OCI-LY7 (cell line): ENCODE measurements around the gene GRIP1.

ENCODE experiments used
- EZH2phosphoT487 ChIP-seq: fragments of 200-600 bp; sonication (generic); IDR thresholded peaks from 2 replicates; pipeline ENCODE4 v1.6.1; 2018; ENCODE audit warnings: low read depth, borderline replicate concordance, mild to moderate bottlenecking, mixed run types, antibody characterized with exemption, low read length, moderate library complexity, mixed read lengths
- TF ChIP-seq, protein P1 (sequence below): fragments of 200-600 bp; sonication (generic); conservative IDR thresholded peaks from 2 replicates; pipeline ENCODE4 v1.5.1; 2014; ENCODE audit warnings: mild to moderate bottlenecking, antibody characterized with exemption, low read length, moderate library complexity, mixed read lengths

DNA sequence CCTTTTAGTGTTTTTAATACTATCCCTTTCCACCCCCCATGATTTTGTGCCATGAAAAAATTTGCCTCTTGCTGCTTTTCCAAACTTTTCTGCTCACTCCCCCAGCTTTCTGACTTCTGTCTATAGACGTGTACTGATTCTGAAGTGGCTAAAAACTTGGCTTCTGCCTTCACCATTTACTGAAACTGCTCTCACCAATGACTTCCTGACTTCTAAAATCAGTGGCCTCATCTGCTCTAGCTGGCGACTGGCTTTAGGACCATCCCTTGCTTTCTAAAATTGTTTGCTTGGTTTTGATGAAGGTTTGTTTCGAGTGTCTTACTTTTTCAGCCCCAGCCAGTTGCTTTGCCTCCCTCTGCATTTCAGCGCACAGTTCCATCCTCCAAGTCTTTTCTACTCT is 231.2 kb downstream of the GRIP1 start:
- TF ChIP-seq, protein P1, sequence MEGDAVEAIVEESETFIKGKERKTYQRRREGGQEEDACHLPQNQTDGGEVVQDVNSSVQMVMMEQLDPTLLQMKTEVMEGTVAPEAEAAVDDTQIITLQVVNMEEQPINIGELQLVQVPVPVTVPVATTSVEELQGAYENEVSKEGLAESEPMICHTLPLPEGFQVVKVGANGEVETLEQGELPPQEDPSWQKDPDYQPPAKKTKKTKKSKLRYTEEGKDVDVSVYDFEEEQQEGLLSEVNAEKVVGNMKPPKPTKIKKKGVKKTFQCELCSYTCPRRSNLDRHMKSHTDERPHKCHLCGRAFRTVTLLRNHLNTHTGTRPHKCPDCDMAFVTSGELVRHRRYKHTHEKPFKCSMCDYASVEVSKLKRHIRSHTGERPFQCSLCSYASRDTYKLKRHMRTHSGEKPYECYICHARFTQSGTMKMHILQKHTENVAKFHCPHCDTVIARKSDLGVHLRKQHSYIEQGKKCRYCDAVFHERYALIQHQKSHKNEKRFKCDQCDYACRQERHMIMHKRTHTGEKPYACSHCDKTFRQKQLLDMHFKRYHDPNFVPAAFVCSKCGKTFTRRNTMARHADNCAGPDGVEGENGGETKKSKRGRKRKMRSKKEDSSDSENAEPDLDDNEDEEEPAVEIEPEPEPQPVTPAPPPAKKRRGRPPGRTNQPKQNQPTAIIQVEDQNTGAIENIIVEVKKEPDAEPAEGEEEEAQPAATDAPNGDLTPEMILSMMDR: no peak
- TF ChIP-seq EZH2phosphoT487: no peak
